Vagina (tissue), 2 donors: ENCODE results near the gene GZMB. TPM values are rescaled to one million over a fixed set of nuclear protein-coding genes. Genes with fewer than 3 reads are reported as not detected.
"Not testable (repeated sequence)": the region's sequence is repeated elsewhere in the genome, so short reads cannot be mapped to it uniquely, and the experiment has no call there.

Experiments used
- DNase-seq, 2 donors: peaks; one replicate each; pipeline ENCODE4 v3.0.0-alpha.2; 2017; ENCODE audit errors: extremely low spot score in 2 of 2
- H3K27ac ChIP-seq: fragments of 200-600 bp; sonication (generic); one replicate; pipeline ENCODE4 v1.5.1; 2019
- H3K27me3 ChIP-seq: fragments of 200-600 bp; sonication (generic); one replicate; pipeline ENCODE4 v1.5.1; 2019
- H3K36me3 ChIP-seq, 2 donors: fragments of 200-600 bp; sonication (generic); one replicate each; pipeline ENCODE4 v1.5.1; 2017 to 2019
- H3K4me1 ChIP-seq: fragments of 200-600 bp; sonication (generic); one replicate; pipeline ENCODE4 v1.5.1; 2019
- H3K4me3 ChIP-seq, 2 donors: fragments of 200-600 bp; sonication (generic); 1 replicate in 1 of 2; 2 replicates in 1 of 2; pipeline ENCODE4 v1.5.1; 2016 to 2019
- H3K9me3 ChIP-seq: fragments of 200-600 bp; sonication (generic); one replicate; pipeline ENCODE4 v1.5.1; 2019
- POLR2A ChIP-seq, 2 donors: fragments of 450-650 bp; IDR thresholded peaks; one replicate each; pipeline ENCODE4 v1.6.1; 2017; ENCODE audit warnings: antibody characterized with exemption in 2 of 2, mild to moderate bottlenecking in 2 of 2, moderate library complexity in 2 of 2
- POLR2AphosphoS5 ChIP-seq, 2 donors: sonication (generic); formaldehyde crosslinking; IDR thresholded peaks; one replicate each; pipeline ENCODE4 v1.9.0; 2017; ENCODE audit warnings: antibody characterized with exemption in 2 of 2, mild to moderate bottlenecking in 2 of 2, low read depth in 1 of 2; ENCODE audit not compliant: insufficient read depth in 1 of 2
- intact Hi-C: fragments of 100-400 bp; cut with DNase I; formaldehyde crosslinking; loops from one replicate; pipeline ENCODE4 v1.15.1; 2023
- total RNA-seq: library from RNA; depleted of rRNA; stranded (reverse); fragments of >200 nt; gene quantifications from one replicate; pipeline ENCODE4 v1.2.3, GENCODE V29; 2016
- TF ChIP-seq, protein P1 (sequence below), 3 experiments: fragments of 450-650 bp in 2 of 3; fragments of 200-600 bp in 1 of 3; sonication (generic) in 1 of 3; IDR thresholded peaks; one replicate each; pipeline ENCODE4 v1.5.1; 2017 to 2019; ENCODE audit warnings: antibody characterized with exemption in 3 of 3, mild to moderate bottlenecking in 2 of 3, moderate library complexity in 2 of 3

GZMB gene
- total RNA-seq, 1 donor from 2014 or later: 2.2 TPM

DNA sequence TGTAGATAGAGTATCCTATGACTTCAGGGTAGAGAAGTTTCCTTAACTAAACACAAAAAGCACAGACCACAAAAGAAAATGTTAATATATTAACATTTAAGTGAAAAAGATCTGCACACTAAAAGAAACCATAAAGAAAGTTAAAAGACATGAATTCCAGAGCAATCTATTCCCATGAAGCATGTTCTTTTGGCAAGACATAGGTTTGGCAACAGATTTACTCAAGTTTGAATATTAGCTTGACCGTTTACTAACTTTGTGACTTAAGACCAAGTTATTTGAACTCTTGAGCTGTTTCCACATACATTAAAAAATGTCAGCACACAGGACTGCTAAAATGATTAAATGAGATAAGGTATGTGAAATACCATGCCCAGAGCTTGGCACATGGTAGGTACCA lies 35.7 kb upstream of the GZMB start:
- no peak for DNase-seq
- Histone ChIP-seq H3K36me3 (no peaks in the 10 kb centered on the region), H3K4me3 (no peak overlapping the region), H3K4me1 (no peaks in the 10 kb centered on the region), H3K27me3 (no peaks in the 10 kb centered on the region), H3K27ac (no peak overlapping the region), H3K9me3 (no peaks in the 10 kb centered on the region)
- intact Hi-C loops: no loop called here
- no peak for TF ChIP-seq POLR2A (IDR thresholded peaks at IDR 0.05)
- TF ChIP-seq POLR2AphosphoS5 (IDR thresholded peaks at IDR 0.05; ENCODE audit: insufficient read depth in 1 of 2, low read depth in 1 of 2): no peak
- TF ChIP-seq, protein P1, sequence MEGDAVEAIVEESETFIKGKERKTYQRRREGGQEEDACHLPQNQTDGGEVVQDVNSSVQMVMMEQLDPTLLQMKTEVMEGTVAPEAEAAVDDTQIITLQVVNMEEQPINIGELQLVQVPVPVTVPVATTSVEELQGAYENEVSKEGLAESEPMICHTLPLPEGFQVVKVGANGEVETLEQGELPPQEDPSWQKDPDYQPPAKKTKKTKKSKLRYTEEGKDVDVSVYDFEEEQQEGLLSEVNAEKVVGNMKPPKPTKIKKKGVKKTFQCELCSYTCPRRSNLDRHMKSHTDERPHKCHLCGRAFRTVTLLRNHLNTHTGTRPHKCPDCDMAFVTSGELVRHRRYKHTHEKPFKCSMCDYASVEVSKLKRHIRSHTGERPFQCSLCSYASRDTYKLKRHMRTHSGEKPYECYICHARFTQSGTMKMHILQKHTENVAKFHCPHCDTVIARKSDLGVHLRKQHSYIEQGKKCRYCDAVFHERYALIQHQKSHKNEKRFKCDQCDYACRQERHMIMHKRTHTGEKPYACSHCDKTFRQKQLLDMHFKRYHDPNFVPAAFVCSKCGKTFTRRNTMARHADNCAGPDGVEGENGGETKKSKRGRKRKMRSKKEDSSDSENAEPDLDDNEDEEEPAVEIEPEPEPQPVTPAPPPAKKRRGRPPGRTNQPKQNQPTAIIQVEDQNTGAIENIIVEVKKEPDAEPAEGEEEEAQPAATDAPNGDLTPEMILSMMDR (IDR thresholded peaks at IDR 0.05): no peak

DNA sequence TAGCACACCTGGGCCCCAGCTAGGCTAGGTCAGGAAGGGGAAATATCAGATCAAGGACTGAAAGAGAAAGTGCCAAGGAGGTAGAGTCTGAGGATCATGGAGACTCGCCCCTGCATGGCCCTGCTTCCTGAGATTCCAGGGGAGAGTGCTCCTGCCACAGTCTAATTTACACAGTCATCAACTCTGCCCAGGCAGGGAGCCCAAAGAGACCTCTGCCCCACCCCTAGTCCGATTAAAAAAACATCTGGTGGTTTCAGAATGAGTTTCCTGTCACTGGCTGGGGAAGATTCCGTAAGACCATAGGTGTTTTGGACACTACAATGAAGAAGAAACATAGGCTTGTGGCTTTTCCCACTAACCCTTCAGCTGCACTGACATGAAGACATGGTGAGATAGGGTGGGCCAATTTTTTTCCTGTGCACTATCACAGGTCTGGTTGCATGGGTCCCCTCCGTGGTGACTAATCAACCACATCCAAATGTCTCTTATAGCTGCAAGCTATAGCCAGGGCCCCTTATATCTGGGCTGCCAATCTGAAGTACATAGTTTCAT lies 31.5 kb upstream of the GZMB start:
- H3K27me3 ChIP-seq: no peaks in the 10 kb centered on the region
- TF ChIP-seq POLR2A (IDR thresholded peaks at IDR 0.05) (no peak), POLR2AphosphoS5 (IDR thresholded peaks at IDR 0.05; ENCODE audit: insufficient read depth in 1 of 2, low read depth in 1 of 2) (no peak)
- TF ChIP-seq, protein P1 (IDR thresholded peaks at IDR 0.05): no peak
- H3K27ac ChIP-seq: no peak overlapping the region
- no peaks in the 10 kb centered on the region for H3K36me3 ChIP-seq
- no peak overlapping the region for H3K4me3 ChIP-seq
- no peaks in the 10 kb centered on the region for H3K4me1 ChIP-seq
- intact Hi-C loops: no loop called here
- no peaks in the 10 kb centered on the region for H3K9me3 ChIP-seq
- DNase-seq: no peak

DNA sequence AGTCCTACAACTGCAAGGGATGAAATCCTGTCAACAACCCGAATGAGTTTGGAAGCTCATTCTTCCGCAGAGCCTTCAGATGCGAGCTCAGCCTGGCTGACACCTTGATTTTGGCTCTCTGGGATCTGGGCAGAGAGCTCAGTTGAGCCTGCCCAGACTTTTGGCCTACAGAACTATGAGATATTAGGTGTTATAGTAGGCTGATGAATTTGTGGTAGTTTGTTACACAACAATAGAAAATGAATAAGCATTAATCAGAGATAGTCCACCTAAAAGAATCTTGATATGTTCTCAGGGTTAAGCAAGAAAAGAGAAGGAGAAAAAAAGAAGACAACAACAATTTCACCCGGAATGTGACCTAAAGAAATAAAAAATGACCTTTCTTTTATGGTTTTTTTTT lies 30.4 kb upstream of the GZMB start:
- Histone ChIP-seq H3K4me1 (no peaks in the 10 kb centered on the region), H3K36me3 (no peaks in the 10 kb centered on the region), H3K9me3 (no peaks in the 10 kb centered on the region), H3K27me3 (no peaks in the 10 kb centered on the region), H3K4me3 (no peak overlapping the region), H3K27ac (no peak overlapping the region)
- no peak for DNase-seq
- TF ChIP-seq, protein P1 (IDR thresholded peaks at IDR 0.05): no peak
- TF ChIP-seq POLR2AphosphoS5 (IDR thresholded peaks at IDR 0.05; ENCODE audit: insufficient read depth in 1 of 2, low read depth in 1 of 2) (no peak), POLR2A (IDR thresholded peaks at IDR 0.05) (no peak)
- intact Hi-C loops: no loop called here

DNA sequence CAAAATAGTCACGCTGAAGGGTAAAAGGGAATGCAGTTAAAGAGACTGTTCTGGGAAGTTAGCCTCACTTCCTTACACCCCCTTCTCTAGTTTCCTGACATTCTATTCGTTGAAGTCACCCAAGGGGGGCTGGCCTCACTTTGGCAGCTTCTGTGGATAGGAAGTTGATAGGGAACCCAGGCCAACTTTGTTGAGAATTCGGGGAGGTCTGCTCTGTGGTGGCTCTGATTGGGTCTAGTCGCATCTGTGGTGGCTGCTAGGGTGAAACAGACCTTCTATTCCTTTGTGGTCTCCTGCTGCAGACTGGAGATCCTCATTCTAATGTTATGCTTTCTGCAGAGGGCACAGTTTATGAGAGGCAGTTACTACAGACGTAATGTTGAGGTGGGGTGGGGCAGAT lies 28.8 kb upstream of the GZMB start:
- Histone ChIP-seq H3K4me1 (no peaks in the 10 kb centered on the region), H3K4me3 (no peak overlapping the region), H3K9me3 (no peaks in the 10 kb centered on the region), H3K36me3 (no peaks in the 10 kb centered on the region), H3K27ac (no peak overlapping the region), H3K27me3 (no peaks in the 10 kb centered on the region)
- intact Hi-C loops: no loop called here
- no peak for TF ChIP-seq POLR2A (IDR thresholded peaks at IDR 0.05)
- no peak for DNase-seq

DNA sequence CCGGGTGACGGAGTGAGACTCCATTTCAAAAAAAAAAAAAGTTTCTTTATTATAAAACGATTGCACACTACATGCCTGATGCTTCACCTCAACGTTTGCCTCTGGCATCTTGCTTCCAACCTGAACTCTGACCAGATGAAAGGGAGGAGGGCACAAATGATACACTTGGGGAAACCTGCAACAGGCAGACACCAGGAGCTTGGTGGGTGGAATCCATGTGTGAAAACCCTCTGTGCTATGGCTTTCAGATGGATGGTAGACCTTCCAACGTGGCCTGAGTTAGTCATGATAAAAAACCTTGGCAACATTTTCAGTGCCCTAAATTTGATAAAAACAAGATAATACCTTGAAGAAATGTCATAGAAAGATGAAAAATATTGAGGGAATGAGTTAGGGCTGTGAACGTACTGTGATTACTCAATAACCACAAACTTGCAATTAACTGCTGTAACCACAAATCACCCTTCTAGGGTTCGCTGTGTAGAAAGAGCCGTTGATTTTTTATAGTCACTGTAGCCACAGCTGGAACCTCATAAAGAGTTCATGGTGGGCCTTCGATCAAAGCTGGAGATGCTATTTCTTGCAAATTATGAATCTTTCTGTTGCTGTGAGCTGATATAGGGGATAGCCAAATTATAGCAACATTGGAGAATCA lies 26.1 kb upstream of the GZMB start:
- no peak for DNase-seq
- no peaks in the 10 kb centered on the region for H3K36me3 ChIP-seq
- H3K9me3 ChIP-seq: no peaks in the 10 kb centered on the region
- H3K27ac ChIP-seq: no peak overlapping the region
- intact Hi-C loops: no loop called here
- no peaks in the 10 kb centered on the region for H3K4me1 ChIP-seq
- H3K4me3 ChIP-seq: no peak overlapping the region
- no peak for TF ChIP-seq POLR2AphosphoS5 (IDR thresholded peaks at IDR 0.05; ENCODE audit: insufficient read depth in 1 of 2, low read depth in 1 of 2)
- TF ChIP-seq, protein P1 (IDR thresholded peaks at IDR 0.05): no peak
- no peak for TF ChIP-seq POLR2A (IDR thresholded peaks at IDR 0.05)
- H3K27me3 ChIP-seq: no peaks in the 10 kb centered on the region

DNA sequence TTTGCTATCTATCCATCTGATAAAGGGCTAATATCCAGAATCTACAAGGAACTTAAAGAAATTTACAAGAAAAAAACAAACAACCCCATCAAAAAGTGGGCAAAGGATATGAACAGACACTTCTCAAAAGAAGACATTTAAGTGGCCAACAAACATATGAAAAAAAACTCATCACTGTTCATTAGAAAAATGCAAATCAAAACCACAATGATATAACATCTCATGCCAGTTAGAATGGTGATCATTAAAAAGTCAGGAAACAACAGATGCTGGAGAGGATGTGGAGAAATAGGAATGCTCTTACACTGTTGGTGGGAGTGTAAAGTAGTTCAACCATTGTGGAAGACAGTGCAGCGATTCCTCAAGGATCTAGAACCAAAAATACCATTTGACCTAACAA lies 14.4 kb upstream of the GZMB start:
- not testable (repeated sequence) for H3K9me3 ChIP-seq, H3K27me3 ChIP-seq

More for the DNA sequence above, 14.4 kb upstream of the GZMB start:
- H3K4me3 ChIP-seq, H3K36me3 ChIP-seq, DNase-seq, intact Hi-C loops, H3K4me1 ChIP-seq, H3K27ac ChIP-seq: not testable (repeated sequence)
